ENCODE measurements around the gene TENM3.
"Not testable (repeated sequence)": the region's sequence is repeated elsewhere in the genome, so short reads cannot be mapped to it uniquely, and the experiment has no call there.

The TENM3 gene

DNA sequence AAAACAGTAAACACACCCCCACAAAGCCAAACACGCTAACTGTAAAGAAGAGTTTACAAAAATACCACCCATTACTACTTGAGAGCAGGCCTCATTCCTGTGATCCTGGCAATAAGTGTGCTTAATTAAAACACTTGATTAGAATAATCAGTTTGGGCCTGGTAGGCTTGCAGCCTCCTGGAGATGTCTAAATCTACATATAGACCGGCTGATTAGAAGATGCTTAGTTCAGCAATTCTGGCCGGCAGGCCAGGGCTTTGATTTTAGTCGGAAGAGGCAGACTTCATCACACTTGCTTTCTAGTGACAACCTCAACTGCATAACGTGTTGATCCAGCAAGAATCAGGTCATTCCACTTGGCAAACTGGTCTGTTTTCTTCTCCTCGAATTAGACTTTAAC is 560.0 kb downstream of the TENM3 start:
- no peak for DNase-seq

DNA sequence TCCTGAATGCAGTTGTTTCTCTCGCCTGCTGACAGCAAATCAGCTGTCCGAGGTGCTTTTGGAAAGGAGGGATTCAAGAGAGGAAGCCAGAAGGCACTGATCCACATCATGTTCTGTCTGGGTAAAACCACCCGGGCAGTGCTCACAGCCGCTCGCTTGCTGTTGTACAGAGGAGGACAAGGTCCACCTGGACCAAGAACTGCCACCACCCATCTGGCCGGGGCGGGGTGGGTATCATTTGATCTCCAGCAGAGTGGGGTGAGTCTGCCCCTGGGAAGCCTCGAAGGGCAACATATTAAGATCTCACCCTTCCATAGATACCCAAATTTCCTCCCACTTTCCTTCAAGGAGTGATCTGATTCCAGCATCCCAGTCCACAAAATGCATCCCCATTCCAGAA is 560.9 kb downstream of the TENM3 start:
- DNase-seq: no peak

DNA sequence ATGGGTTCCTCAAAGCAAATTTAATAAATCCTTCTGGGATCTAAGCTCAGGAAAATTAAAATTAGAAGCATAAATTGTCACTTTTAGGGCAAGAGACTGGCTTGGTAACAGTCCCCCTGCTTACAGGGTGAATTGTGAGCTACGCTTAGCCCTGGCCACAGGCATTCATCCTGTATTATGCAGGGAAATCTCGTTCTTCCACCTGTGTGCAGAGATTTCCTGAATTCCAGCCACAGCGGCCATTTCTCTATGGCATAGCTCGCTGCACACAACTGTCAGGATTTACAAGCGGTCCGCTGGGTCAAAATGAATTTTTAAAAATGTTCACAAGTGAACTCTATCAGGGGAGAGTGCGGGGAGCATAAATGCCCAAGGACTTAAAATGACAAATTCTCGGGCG is 562.1 kb downstream of the TENM3 start:
- no peak for DNase-seq

DNA sequence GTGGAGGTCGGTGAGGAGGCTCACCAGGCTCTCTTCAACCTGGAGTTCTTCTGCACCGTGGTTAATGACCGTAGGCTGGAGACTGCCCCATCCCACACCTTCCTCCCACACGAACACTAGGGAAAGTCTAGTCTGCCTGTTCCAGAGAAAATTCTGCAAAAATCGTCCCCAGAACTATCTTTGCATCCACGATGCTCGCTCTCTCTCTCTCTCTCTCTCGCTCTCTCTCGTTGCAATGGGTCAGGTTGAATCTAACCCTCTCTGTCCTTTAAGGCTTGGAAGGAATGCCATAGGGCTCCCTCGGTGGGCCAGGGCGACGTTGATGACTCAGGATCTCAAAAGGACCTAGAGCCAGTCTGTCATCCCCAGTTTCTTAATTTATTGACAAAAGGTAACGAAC is 562.5 kb downstream of the TENM3 start:
- no peak for DNase-seq

DNA sequence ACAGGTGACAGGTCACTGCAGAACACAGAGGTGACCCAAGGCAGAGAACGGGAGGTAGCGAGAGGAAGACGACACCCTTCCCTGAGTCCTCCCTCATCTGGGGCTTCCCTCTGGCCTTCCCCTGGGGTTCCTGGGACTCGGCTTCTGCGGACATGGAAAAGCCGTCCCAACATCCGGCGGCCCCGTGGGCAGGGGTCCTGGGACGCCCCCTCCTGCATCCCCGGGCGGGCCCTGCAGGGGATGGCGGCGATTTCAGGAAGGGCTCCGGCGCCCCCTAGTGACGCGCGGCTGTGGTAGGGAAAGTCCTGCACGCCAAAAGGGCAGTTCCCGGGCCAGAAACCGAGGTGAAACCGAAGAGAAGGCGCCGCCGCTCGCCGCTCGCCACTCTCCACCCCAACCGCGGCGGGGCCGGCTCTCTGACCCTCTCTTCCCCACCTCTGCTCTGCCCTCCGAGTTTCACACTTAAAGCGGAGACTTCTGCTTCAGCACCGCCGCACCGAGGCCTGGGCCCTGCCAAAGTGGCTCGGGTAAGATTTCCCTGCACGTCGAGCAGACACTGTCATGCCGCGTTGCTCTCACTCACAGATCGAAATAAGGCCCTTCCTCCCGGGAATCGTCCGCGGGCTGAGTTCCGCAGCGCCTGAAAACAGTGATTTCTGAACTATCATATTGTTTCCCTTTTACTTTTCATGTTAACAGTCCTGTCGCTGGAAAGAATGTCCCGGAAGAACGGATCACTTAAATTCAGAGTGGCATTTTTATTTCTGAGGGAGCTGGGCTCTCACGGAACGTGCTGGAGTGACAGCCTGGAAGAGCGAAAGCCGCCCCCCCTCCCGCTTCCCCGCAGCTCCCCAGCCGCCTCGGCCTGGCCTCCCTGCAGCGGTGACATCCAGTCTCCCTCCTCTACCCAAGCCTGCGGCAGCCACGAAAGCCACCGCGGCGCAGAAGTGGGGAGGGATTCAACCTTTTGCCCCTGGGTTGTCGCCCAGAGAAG is 563.4 kb downstream of the TENM3 start:
- DNase-seq: peak; percentile 36

DNA sequence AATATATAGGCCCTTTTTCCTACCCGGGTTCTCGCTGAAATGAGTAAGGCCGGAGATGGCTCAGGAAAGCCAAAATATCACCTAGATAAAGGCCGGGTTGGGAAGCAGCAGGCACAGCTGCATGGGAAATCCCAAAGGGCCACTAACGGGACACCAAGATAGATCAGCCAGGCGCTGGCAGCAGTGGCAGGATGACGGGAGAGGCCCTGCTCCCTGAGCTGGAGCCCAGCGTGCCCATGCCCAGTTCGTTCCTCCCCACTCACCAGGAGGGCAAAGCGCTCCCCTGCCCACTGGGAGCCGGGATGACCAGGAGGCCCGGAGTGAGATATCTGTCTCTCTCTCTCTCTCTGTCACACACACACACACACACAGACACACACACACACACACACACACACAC is 564.1 kb downstream of the TENM3 start:
- DNase-seq: no peak

DNA sequence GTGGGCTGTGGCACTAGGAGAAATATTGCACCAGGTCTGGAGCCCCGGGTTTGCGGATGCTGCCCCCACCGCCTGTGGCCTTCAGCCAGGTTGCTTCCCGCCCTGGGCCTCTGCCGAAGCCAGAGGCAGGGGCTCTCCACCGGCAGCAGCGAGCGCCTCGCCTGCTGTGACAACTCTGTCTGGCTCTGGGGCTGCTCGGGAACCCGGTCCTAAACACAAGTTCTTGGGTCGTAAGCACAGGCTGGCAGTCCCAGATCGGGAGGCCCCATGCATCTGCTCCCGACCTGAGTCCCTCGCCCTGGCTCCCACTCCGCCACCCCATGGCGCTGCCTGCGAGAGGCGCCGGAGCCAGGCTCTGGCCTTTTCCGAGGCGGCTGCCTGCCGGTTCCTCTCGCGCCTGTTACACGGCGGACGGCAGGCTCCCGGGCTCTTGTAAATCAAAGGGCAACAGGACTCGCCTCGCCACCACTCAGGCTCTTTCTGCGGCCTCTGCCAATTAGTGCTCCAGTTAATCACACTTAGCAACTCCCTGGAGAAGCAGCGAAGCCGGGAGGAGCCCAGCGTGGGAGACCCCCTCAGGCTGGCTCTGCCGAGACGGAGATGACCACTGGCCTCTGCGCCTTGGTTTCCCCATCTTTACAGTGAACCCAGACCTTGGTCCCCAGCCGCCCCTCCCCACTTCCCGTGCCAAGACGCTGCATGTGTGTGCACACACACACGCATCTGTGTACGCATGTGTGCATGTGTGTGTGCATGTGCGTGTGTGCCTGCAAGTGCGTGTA is 564.8 kb downstream of the TENM3 start:
- no peak for DNase-seq

DNA sequence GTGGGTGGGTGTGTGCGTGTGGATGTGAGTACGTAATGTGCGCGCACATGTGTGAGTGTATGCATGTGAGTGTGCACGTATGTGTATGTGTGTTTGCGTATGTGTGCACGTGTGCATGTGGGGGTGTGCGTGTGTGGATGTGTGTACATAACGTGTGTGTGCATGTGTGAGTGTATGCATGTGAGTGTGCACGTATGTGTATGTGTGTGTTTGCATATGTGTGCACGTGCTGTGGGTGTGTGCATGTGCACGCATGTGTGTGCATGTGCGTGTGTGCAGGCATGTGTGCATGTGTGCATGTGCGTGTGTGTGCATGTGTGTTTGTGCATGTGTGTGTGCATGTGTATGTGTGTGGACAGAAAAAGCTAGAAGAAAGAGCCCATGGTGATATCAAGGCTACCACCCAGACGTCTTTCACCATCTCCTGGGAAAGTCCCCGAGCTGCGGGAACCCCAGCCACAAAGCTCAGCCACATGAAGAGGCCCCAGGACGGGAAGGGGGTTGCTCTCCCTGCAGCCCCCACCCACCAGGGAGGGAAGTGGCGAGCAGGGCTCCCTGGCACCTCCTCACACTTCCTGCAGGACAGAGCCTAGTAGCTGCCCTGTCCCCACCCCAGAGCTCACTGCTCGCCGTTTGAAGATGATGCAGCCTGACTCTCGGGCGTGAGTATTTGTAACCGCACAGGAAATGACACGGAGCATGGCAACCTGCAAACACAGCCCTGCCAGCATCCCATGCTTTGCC is 565.6 kb downstream of the TENM3 start:
- DNase-seq: no peak

DNA sequence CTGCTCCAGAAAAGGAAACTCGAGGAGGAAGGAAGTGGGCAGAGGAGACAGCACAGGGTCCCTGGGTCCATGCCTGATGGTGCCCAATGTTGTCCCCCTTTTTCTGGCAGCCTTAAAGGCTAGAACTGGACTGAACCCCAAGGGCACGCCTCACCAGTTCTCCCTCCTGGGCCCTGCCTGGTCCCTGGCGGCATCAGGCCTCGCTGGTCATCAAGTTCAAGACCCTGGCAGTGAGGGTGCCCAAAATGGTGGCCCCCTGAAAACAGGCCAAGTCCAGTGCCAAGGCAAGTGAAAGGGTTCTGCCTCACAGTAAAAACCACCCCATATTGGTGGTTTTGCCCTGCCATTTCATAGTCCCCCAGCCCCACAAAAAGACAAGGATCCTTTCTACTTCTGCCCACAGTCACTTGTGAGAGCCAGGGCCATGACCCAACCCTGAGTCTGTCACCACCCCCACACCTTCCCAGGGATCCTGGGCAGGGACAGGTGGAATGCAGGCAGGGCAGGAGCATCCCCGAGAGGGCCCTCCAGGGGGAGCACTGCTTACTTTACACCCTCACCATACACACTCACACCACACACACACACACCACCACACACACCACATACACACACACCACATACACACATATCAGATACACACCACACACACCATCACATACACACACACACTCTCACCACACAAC is 566.4 kb downstream of the TENM3 start:
- DNase-seq: no peak

DNA sequence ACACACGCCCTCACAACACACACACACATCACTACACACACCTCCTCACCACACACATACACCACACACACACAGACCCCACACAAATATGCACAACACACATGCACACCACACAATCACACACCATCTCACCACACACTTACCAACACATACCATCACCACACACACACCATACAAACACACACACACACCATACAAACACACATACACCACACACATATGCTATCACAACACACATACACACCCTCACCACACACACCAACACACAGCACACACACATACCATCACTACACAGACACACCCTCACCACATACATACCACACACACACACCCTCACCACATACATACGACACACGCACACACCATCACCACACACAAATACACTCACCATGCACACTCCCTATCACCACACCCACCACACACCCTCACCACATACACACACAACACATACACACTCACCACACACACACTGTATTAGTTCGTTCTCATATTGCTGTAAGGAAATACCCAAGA is 567.0 kb downstream of the TENM3 start:
- no peak for DNase-seq

DNA sequence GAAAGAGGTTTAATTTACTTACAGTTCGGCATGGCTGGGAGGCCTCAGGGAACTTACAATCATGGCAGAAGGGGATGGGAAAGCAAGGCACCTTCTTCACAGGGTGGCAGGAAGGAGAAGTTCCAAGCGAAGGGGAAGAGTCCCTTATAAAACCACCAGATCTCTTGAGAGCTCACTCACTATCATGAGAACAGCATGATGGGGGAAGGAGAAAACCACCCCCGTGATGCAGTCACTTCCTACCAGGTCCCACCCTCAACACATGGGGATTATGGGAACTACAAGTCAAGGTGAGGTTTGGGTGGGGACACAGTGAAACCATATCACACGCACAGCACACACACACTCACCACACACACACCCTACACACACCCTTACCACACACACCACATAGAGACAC is 569.7 kb downstream of the TENM3 start:
- no peak for DNase-seq

DNA sequence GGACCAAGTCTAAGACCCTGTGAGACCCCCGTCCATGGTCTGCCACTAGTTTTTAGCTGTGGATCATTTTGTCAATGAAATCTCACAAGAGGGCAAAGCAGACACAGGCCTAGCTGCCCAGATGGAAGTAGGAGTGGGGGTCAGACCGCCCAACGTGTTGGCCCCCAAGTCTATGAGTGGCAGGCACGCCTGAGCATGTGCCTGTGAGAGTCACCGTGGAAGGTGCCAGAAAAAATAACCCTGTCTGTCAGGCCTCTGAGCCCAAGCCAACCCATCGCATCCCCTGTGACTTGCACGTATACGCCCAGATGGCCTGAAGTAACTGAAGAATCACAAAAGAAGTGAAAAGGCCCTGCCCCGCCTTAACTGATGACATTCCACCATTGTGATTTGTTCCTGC is 570.9 kb downstream of the TENM3 start:
- DNase-seq: not testable (repeated sequence)

DNA sequence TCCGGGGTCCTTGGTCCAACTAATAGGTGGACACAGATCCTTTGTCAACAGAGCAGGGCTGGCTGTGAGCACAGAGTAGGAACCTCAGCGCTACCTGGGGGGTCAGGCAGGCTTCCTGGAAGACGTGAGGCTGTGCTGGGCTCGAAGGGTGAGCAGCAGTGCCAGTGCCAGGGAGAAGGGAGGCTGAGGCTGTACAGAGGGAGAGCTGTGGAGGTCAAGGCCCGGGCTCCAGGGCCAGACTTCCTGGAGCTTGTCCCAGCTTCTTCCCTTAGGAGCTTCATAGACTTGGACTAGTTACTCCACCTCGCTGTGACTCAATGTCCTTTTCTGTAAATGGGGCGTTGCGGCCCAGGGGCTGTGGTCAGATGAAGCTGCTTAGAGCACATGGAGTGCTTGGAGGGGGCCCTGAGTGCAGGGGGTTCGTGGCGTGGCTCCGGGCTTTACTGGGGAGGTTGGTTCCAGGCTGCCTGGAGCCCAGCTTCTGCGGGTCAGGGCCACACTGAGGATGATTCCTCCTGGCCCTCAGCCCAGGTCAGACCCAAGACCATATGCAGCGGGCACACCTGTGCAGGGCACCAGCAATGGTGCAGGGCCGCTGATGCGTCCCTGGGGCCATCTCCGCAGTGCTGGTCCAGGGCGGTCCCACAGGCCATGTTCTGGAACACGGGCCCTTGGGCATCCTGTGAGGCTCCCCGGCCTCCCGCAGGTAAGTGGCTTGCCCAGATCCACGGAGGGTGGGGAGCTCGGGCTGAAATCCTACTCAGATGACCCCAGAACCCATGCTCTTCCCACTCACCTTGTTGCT is 575.9 kb downstream of the TENM3 start:
- no peak for DNase-seq

DNA sequence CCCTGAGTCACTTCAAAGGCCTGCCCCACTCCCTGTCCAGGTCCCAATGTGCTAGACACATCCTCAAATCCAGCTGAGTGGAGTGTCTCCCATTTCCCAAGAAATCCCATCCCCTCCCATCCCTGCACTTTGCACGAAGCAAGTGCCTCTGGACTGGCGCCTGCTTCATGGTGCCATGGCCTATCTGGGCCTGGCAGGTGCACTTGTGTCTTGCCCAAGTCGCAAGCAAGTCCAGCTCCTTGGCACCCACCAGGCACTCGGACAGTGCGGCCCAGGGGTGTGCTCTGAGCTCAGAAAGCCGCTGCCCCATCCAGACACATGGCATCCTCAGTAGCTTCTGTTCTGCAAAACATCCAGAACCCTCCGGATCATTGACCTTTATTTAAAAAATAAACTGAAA is 576.5 kb downstream of the TENM3 start:
- DNase-seq: no peak

DNA sequence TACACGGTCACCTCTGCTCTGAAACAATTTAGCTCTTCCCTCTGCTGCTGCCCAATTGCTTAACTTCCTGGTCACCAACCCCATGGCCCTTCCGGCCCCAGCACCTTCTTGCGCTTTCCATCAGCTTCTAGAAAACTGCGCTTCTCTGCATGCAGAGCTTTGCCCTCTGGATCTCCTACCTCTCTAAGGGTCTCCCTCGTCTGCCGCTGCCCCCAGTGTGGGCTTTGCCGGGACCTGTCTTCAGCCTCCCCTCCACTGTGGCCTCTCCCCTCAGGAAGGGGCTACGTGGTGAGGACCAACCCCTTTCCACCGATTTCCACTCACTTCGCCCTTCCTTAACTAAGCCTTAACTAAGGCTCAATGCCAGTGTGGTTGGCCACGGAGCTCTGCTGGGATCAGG is 579.4 kb downstream of the TENM3 start:
- no peak for DNase-seq

DNA sequence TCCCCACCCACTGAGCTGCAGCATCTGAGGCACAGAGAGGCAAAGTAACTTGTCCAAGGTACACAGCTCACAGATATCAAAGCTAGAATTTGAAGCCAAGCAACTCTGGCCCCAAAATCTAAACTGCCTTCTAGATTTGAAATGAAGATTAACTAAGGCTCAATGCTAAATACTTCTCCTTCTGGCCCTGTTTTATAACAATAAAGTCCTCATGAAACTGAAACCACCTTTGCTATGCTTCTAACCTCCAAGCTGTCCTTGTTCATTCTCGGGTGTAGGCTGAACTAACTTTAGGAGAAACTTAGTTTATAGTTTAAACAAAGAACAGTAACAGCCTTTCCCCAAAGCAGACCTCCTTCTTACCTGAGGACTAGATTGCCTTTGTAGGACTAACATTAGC is 580.4 kb downstream of the TENM3 start:
- DNase-seq: no peak

DNA sequence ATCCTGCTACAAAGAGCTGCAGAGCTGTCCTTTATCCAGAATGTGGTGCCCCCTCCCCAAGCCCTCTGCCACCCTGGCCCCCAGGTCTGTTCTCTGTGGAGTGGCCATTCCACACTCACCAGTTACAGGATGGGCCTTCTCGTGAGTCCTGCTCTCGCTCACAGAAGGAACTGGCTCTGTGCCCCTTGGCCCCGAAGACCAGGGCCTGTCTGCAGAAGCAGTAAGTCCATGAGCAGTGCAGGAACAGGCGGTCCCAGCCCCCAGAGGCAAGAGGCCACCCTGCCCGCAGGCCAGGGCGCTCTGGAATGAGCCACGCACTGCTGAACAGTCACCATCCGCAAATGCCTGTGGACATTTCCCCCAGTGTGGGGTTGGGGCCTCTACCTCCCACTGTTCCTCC is 581.8 kb downstream of the TENM3 start:
- DNase-seq: no peak

DNA sequence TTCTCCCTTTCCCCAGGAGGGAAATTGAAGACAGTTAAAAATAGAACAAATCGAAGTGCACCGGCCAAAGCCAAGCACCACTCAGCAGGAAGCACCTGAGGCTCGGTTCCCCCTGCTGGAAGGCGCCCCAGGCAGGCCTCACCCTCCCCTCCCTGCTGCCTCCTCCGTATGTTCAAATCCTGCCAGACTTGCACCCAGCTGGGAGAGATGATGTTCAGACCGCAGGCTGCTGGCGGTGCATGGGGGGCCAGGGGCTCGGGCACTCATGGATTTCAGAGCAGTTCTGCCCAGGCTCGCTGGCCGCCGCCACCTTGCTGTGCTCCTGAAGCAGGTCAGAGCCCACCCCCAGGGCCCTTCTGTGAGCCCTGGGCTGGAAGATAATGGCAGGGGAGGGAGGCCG is 582.6 kb downstream of the TENM3 start:
- DNase-seq: no peak

DNA sequence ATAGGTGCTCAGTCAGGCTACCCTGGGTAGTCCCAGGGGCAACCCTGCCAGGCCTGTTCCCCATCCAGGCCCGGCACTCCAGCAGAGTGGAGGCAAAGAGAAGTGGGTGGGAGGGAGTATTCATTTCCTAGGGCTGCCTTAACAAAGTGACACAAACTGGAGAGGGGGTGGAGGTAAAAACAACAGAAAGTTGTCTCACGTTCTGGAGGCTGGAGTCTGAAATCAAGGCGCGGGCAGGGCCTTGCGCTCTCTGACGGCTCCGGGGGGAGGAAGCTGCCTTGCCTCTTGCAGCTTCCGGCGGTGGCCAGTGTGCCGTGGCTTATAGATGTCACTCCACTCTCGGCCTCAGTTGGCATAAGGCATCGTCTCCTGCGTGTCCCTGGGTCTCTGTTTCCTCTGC is 583.2 kb downstream of the TENM3 start:
- DNase-seq: no peak

DNA sequence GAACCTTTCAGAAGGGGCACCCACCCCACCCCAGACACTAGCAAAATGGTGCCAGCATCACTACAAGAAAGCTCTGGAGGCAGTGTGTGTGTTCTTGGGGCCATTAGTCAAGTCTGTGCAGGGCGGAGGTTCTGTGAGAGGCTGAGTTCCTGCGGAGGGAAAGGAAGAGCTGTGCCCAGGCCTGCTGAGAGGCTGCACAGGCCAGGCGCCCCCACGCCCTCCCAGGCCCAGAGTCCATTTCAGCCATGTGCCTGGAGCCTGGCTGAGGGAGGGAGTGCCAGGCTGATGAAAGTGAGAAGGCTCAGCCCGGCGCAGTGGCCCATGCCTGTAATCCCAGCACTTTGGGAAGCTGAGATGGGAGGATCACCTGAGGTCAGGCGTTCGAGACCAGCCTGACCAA is 584.0 kb downstream of the TENM3 start:
- no peak for DNase-seq

DNA sequence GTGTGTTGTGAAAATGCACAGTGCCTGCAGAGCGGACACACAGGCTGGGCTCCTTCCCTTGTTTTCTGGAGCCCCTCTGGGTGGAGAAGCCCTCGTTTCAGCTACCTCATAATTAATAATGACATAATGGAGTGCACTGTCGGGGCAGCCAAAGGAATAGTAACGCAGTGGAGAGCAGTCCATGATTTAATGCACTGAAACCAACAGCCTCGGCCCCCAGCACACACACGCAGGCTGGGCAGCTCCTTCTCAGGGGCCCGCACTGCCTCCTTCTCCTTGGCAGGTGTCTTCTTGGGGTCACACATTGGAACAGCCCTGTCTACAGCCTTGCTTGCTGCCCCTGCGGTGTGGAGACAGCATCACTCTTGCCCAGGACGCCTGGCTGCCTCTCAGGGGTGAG is 584.8 kb downstream of the TENM3 start:
- no peak for DNase-seq
